AG10803 (cell line): ENCODE data around the gene APCDD1.

Experiments
- DNase-seq: peaks from one replicate; pipeline ENCODE4 v3.0.0; 2010; ENCODE audit warnings: low read depth
- H3K4me3 ChIP-seq: 2 replicates; pipeline ENCODE4 v1.5.1; 2011; ENCODE audit warnings: mild to moderate bottlenecking, low read length, control low read depth
- TF ChIP-seq, protein P1 (sequence below): conservative IDR thresholded peaks from 2 replicates; pipeline ENCODE4 v1.5.1; 2011; ENCODE audit warnings: mild to moderate bottlenecking, low read length, control low read depth, inconsistent platforms

Gene APCDD1

DNA sequence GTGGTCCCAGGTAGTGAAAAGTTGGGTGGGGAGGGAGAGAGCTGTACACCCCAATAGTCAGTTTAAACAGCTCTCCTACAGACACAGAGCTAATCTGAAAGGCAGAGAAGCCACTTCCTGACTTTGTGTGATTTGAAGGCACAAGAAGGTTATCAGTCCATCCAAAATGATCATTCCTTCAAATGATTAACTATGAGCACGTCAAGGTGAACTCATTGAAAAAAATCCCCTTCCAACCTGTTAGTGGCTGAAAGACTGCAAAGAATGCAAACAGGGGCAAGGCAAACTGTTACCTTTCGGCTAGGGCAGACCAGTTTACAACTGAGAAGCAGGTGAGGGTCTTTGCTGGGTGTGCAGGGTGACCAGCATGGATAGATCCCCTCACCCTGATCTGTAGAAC lies 22.8 kb upstream of the APCDD1 start:
- DNase-seq, result no peak
- no peak overlapping the region for H3K4me3 ChIP-seq
- TF ChIP-seq, protein P1, sequence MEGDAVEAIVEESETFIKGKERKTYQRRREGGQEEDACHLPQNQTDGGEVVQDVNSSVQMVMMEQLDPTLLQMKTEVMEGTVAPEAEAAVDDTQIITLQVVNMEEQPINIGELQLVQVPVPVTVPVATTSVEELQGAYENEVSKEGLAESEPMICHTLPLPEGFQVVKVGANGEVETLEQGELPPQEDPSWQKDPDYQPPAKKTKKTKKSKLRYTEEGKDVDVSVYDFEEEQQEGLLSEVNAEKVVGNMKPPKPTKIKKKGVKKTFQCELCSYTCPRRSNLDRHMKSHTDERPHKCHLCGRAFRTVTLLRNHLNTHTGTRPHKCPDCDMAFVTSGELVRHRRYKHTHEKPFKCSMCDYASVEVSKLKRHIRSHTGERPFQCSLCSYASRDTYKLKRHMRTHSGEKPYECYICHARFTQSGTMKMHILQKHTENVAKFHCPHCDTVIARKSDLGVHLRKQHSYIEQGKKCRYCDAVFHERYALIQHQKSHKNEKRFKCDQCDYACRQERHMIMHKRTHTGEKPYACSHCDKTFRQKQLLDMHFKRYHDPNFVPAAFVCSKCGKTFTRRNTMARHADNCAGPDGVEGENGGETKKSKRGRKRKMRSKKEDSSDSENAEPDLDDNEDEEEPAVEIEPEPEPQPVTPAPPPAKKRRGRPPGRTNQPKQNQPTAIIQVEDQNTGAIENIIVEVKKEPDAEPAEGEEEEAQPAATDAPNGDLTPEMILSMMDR, result no peak

DNA sequence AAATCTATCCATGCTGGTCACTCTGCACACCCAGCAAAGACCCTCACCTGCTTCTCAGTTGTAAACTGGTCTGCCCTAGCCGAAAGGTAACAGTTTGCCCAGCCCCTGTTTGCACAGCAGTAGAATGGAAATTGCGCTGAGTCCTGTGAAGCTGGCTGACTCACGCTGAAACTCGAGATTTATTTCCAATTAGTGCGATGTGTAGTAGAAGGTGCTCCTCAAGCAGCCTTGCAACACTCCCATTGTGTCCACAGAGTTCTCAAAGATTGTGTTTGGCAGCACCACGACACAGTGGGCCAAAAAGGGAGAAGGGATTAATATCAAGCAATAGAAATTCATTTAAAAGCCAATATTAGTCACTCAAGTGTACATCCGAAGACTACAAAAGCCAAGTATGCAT lies 21.7 kb upstream of the APCDD1 start:
- H3K4me3 ChIP-seq, result no peak overlapping the region
- no peak for DNase-seq
- TF ChIP-seq, protein P1, result no peak

DNA sequence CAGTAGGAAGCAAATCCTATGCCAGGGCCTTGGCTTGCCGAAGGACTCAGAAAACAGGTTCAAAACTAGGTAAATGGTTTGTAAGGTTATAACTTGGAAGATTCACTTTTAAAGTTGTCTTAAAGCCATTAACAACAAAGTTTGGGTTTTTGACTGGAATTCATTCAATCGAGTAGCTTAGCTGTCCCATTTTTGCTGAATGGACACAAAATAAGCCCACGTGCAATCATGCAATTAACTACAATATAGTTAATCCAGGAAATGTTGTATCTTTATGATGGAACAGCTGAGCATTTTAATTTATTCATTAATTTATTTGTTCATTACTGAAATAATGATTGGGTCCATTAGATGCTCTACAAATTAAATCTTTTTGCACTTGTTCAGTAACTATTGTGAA lies 18.3 kb upstream of the APCDD1 start:
- no peak for DNase-seq
- no peak overlapping the region for H3K4me3 ChIP-seq
- TF ChIP-seq, protein P1, result no peak

DNA sequence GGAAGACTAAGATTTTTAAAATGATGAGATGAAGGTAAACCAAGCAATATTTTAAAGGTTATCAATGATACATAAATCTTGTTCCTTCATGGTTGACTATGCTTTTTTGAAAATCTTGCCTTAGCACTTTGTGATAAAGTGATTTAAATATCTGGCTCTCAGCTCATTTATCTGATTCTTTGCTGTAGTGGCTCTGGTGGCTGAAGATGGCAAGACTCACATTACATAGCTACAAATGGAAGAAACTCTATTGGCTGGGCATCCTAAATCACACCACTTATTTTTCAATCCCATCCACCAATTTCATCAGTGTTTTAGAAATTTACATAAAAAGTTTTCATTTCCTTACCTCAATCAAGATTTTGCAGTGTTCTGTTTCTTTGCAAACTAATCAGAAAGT lies 16.6 kb upstream of the APCDD1 start:
- H3K4me3 ChIP-seq, result no peak overlapping the region
- DNase-seq, result peak; percentile 18
- TF ChIP-seq, protein P1, result peak; percentile 62

DNA sequence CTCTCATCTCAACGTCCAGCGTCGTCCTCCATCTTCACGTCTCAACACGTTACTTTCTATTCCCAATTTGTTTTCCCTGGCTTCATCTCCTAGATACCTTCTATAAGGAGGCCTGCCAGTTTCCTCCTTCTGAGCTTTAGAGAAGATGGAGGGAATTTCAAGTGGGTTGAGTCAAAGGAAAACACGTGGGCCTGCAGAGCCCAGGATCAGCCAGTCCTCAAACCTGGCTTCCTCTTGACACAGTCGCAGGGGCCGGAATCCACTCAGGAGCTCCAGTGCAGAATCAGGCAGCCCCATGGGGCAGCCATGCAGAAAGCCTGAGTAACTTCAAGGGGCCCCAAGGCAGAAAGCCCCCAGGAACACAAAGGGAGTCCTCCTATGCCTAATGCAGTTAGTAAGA lies 14.5 kb upstream of the APCDD1 start:
- TF ChIP-seq, protein P1, result no peak
- no peak for DNase-seq

DNA sequence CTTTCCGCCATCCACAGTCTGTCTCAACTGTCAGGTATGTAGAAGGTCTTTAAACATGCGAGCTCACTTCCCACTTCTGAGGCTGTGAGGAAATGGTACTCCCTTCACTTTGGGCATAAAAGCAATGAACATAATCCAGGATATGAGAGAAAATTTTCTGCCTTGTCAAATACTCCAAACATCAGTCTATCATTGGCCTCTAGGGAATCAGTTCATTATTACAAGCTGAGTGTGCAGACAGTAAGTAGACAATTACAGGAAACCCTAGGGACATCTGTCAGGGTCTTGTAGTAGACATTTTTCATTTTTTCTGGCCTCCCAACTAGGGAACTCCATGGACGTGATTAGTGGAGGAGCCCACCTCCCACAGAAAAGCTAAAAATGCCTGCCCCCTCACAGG lies 13.6 kb upstream of the APCDD1 start:
- H3K4me3 ChIP-seq, result no peak overlapping the region
- peak; percentile 12 for DNase-seq
- TF ChIP-seq, protein P1, result no peak

More for the DNA sequence above, 14.5 kb upstream of the APCDD1 start:
- no peak overlapping the region for H3K4me3 ChIP-seq

DNA sequence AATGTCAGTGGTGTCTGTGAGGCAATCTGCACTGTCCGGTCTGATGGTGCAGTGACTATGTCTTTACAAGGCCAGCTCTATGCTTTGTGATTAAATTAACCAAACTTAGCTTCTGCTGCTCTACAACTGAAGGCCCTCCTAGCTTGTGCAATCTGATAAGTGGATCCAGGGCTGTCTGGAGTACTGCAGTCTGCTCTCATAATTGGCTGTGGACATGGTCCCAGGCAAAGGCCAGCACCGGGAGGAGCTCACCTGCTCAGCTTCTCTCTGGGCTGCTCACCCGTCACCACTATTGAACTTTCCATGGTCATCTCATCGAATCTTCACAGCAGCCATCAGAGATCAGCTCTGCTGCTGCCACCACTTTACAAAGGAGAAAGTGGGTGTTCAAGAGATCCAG lies 13.0 kb upstream of the APCDD1 start:
- TF ChIP-seq, protein P1, result no peak
- DNase-seq, result peak; percentile 17
- no peak overlapping the region for H3K4me3 ChIP-seq
